C4-2B (cell line): ENCODE results near the gene BTBD2.

ENCODE experiments used
- ZFX ChIP-seq: fragments of 450-650 bp; IDR thresholded peaks from 2 replicates; pipeline ENCODE4 v1.6.1; 2017
- TF ChIP-seq, protein P1 (sequence below): fragments of 450-650 bp; conservative IDR thresholded peaks from 2 replicates; pipeline ENCODE4 v1.5.1; 2017; ENCODE audit warnings: mild to moderate bottlenecking

DNA sequence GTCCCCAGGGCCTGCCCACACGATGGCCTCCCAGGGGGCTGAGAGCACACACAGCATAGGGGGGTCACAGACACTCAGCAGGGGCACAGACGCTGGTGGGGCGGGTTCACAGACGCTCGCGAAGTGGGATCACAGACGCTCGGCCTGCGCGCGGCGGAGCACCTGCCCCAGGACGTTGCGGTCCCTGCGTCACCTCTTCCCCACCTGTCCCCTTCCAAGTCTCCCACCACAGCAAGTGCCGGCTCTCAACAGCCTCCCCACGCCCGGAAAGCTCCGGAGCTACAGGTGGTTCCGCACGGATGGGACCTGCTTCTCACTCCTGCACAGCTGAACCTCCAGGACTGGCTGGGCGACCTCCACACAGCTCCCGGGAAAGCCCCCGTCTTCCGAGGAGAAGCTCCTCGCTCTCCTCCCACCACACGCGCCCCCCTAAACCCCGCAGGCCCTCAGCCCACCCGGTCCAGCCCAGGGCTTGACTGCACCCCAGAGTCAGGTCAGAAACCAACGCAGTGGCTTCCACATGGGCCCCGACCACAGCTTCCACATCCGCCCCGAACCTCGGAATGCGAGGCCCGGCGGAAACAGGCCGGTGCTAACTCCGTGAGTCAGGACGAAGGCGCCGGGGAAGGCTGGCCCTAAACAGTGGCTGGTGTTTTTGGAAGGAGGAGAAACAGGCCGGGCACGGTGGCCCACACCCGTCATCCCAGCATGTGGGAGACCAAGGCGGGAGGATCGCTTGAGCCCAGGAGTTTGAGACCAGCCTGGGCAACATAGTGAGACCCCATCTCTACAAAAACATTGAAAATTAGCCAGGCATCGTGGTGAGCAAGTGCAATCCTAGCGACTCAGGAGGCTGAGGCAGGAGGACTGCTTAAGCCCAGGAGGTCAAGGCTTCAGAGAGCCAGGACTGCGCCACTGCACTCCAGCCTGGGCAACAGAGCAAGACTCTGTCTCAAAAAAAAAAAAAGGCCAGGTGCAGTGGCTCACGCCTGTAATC, 16.5 kb downstream of the BTBD2 start:
- TF ChIP-seq, protein P1, sequence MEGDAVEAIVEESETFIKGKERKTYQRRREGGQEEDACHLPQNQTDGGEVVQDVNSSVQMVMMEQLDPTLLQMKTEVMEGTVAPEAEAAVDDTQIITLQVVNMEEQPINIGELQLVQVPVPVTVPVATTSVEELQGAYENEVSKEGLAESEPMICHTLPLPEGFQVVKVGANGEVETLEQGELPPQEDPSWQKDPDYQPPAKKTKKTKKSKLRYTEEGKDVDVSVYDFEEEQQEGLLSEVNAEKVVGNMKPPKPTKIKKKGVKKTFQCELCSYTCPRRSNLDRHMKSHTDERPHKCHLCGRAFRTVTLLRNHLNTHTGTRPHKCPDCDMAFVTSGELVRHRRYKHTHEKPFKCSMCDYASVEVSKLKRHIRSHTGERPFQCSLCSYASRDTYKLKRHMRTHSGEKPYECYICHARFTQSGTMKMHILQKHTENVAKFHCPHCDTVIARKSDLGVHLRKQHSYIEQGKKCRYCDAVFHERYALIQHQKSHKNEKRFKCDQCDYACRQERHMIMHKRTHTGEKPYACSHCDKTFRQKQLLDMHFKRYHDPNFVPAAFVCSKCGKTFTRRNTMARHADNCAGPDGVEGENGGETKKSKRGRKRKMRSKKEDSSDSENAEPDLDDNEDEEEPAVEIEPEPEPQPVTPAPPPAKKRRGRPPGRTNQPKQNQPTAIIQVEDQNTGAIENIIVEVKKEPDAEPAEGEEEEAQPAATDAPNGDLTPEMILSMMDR = no peak
- TF ChIP-seq ZFX = no peak
